ENCODE data around the gene DPF1.

- TF ChIP-seq CTCF (IDR thresholded peaks at IDR 0.05; ENCODE audit: low read depth, low read length, poor library complexity, severe bottlenecking) (no peak), EZH2phosphoT487 (IDR thresholded peaks at IDR 0.05; ENCODE audit: borderline replicate concordance, low read length) (no peak)
Measured at GRCh38 chr19:38193445-38193844, 30.6 kb downstream of the DPF1 start.

All from DOHH2 (cell line).